Measurements from ENCODE around the gene GPR4. TPM values are rescaled to one million over a fixed set of nuclear protein-coding genes. Genes with fewer than 3 reads are reported as not detected.

Gene GPR4
- total RNA-seq, 4 donors from 2014 or later = 0.18 to 3.4 (median 1.7) TPM

GRCh38 chr19:45575216-45575615, 26.8 kb downstream of the GPR4 start:
- DNase-seq = no peak
- H3K4me1 ChIP-seq = peaks cover 0 to 19% (median 3%) of the 10 kb centered on the region in 4 donors
- H3K36me3 ChIP-seq = no peaks in the 10 kb centered on the region
- H3K27me3 ChIP-seq = no peaks in the 10 kb centered on the region
- TF ChIP-seq CTCF (IDR thresholded peaks at IDR 0.05) = no peak
- TF ChIP-seq POLR2A (IDR thresholded peaks at IDR 0.05) = no peak
- H3K4me3 ChIP-seq = no peak overlapping the region
- H3K9me3 ChIP-seq = no peaks in the 10 kb centered on the region
- no peak overlapping the region for H3K27ac ChIP-seq

GRCh38 chr19:45574526-45574925, 27.5 kb downstream of the GPR4 start:
- Histone ChIP-seq H3K27me3 (no peaks in the 10 kb centered on the region), H3K36me3 (no peaks in the 10 kb centered on the region), H3K9me3 (no peaks in the 10 kb centered on the region), H3K4me1 (peaks cover 0 to 22% (median 3%) of the 10 kb centered on the region in 4 donors), H3K4me3 (no peak overlapping the region), H3K27ac (no peak overlapping the region)
- DNase-seq = no peak
- TF ChIP-seq POLR2A (IDR thresholded peaks at IDR 0.05) (no peak), CTCF (IDR thresholded peaks at IDR 0.05) (no peak)

GRCh38 chr19:45571457-45572220, 30.4 kb downstream of the GPR4 start:
- Histone ChIP-seq H3K4me3 (no peak overlapping the region), H3K27me3 (no peaks in the 10 kb centered on the region), H3K27ac (no peak overlapping the region), H3K36me3 (no peaks in the 10 kb centered on the region), H3K9me3 (no peaks in the 10 kb centered on the region), H3K4me1 (peaks cover 0 to 18% (median 0%) of the 10 kb centered on the region in 4 donors)
- no peak for TF ChIP-seq CTCF (IDR thresholded peaks at IDR 0.05)
- no peak for TF ChIP-seq POLR2A (IDR thresholded peaks at IDR 0.05)
- no peak for DNase-seq

- Histone ChIP-seq H3K27ac (peak overlapping the region in 2 of 4 donors; percentile 57 to 93), H3K36me3 (no peaks in the 10 kb centered on the region), H3K27me3 (no peaks in the 10 kb centered on the region), H3K4me1 (peaks cover 0 to 15% (median 3%) of the 10 kb centered on the region in 4 donors), H3K9me3 (no peaks in the 10 kb centered on the region), H3K4me3 (no peak overlapping the region)
- peak; percentile 75 to 93 (median 84) for DNase-seq
- TF ChIP-seq POLR2A (IDR thresholded peaks at IDR 0.05) (no peak), CTCF (IDR thresholded peaks at IDR 0.05) (peak; percentile 81 to 94 (median 88))
These were observed 32.2 kb downstream of the GPR4 start for GRCh38 chr19:45569619-45570421.

GRCh38 chr19:45568732-45569131, 33.3 kb downstream of the GPR4 start:
- Histone ChIP-seq H3K36me3 (no peaks in the 10 kb centered on the region), H3K4me1 (peaks cover 0 to 21% (median 11%) of the 10 kb centered on the region in 4 donors), H3K27me3 (no peaks in the 10 kb centered on the region), H3K4me3 (no peak overlapping the region), H3K27ac (peak overlapping the region in 3 of 4 donors; percentile 17 to 93 (median 57)), H3K9me3 (no peaks in the 10 kb centered on the region)
- TF ChIP-seq POLR2A (IDR thresholded peaks at IDR 0.05) (no peak), CTCF (IDR thresholded peaks at IDR 0.05) (no peak)
- peak in 1 of 3 donors; percentile 57 for DNase-seq

All from Peyer's patch (tissue), 4 donors.